ENCODE data around the gene SPTBN2. TPM values are rescaled to one million over a fixed set of nuclear protein-coding genes. Genes with fewer than 3 reads are reported as not detected.

SPTBN2 gene
- total RNA-seq, 1 experiment from 2014 or later: 18.5 TPM

GRCh38 chr11:66638177-66639065 is 90.6 kb downstream of the SPTBN2 start, which contains the start of gene RBM4 (continued):
- no peak for TF ChIP-seq REST (IDR thresholded peaks at IDR 0.05; ENCODE audit: low read depth)

- H3K27me3 ChIP-seq (ENCODE audit: insufficient read depth, low read length): no peaks in the 10 kb centered on the region
- peak overlapping the region; percentile 39 to 82 for H3K4me3 ChIP-seq (replicated peaks in 1 of 2; ENCODE audit: low read depth in 1 of 2, low read length in 2 of 2)
- H3K79me2 ChIP-seq (ENCODE audit: insufficient read depth, low read length): peaks cover 98% of the 10 kb centered on the region
- H3K27ac ChIP-seq (ENCODE audit: low read depth, low read length): peak overlapping the region; percentile 72
- peak overlapping the region; percentile 67 for H3K9ac ChIP-seq (ENCODE audit: low read length)
- H3K9me2 ChIP-seq (ENCODE audit: insufficient read depth): no peaks in the 10 kb centered on the region
- ChIA-PET CTCF (interaction anchor here (1.0 to 1.7 kb wide), 4 partner anchors 21 to 219 kb away, joined by 3 to 5 read pairs (median 4); partner anchors contain the start of genes CCDC87, CCS and RBM14), POLR2A (interaction anchor here (0.7 to 3.8 kb wide), 16 partner anchors 8 to 325 kb away, joined by 3 to 36 read pairs (median 4); partner anchors contain the start of genes DPP3, PELI3, RBM14 and RBM4B), RAD21 (ENCODE audit: low non-redundant PET in 1 of 2, low total read pairs in 2 of 2, uncharacterized antibody in 2 of 2, unreplicated experiment in 2 of 2) (no interaction called here)
- peak; percentile 31 for ATAC-seq
- BruUV-seq (replicated peaks): TSS peak; percentile 93
- TF ChIP-seq ZFX (IDR thresholded peaks at IDR 0.05) (peak; percentile 48), ATF3 (IDR thresholded peaks at IDR 0.05) (no peak), EZH2 (IDR thresholded peaks at IDR 0.05) (no peak)
- H3K36me3 ChIP-seq (ENCODE audit: control insufficient read depth in 1 of 2, insufficient read depth in 2 of 2, low read length in 2 of 2): peaks cover 33 to 41% of the 10 kb centered on the region in 2 experiments
- peak overlapping the region; percentile 76 for H3K4me2 ChIP-seq (ENCODE audit: low read length)
- H3K4me1 ChIP-seq (ENCODE audit: control insufficient read depth in 1 of 2, insufficient read depth in 2 of 2, low read length in 2 of 2): peaks cover 4 to 29% of the 10 kb centered on the region in 2 experiments
- peaks cover 40% of the 10 kb centered on the region for H4K20me1 ChIP-seq (ENCODE audit: insufficient read depth)
- H2AFZ ChIP-seq (ENCODE audit: low read depth, low read length, poor library complexity, severe bottlenecking): no peak overlapping the region
- DNase-seq (ENCODE audit: low read depth, low spot score): no peak
- intact Hi-C loops (cut with micrococcal nuclease): no loop called here
- H3K9me3 ChIP-seq (ENCODE audit: control insufficient read depth in 1 of 2, insufficient read depth in 1 of 2, low read depth in 1 of 2, low read length in 2 of 2): no peaks in the 10 kb centered on the region
Observed at GRCh38 chr11:66637557-66638176, 91.3 kb downstream of the SPTBN2 start.

Data from HCT116 (cell line).